ENCODE measurements around the gene PXYLP1.

PXYLP1 gene

GRCh38 chr3:141212101-141212500 lies 19.5 kb upstream of the PXYLP1 start:
- H3K27ac ChIP-seq (ENCODE audit: low read depth, low read length): no peak overlapping the region
- H3K27me3 ChIP-seq (ENCODE audit: control insufficient read depth, insufficient read depth, low read length): no peaks in the 10 kb centered on the region
- H3K9ac ChIP-seq (ENCODE audit: low read depth, low read length): no peak overlapping the region
- H3K36me3 ChIP-seq (ENCODE audit: control insufficient read depth, insufficient read depth, low read length): no peaks in the 10 kb centered on the region
- H3K4me3 ChIP-seq (ENCODE audit: low read depth, low read length): no peak overlapping the region
- H3K4me1 ChIP-seq (ENCODE audit: control insufficient read depth, insufficient read depth, low read length): peaks cover 5% of the 10 kb centered on the region; the same call in 1 of the 2 replicates
- no peaks in the 10 kb centered on the region for H3K9me3 ChIP-seq (ENCODE audit: control insufficient read depth, insufficient read depth, low read length)

- Histone ChIP-seq H3K4me1 (ENCODE audit: control insufficient read depth, insufficient read depth, low read length) (peaks cover 5% of the 10 kb centered on the region; the same call in 1 of the 2 replicates), H3K27me3 (ENCODE audit: control insufficient read depth, insufficient read depth, low read length) (no peaks in the 10 kb centered on the region), H3K9me3 (ENCODE audit: control insufficient read depth, insufficient read depth, low read length) (no peaks in the 10 kb centered on the region), H3K9ac (ENCODE audit: low read depth, low read length) (no peak overlapping the region), H3K4me3 (ENCODE audit: low read depth, low read length) (no peak overlapping the region), H3K27ac (ENCODE audit: low read depth, low read length) (no peak overlapping the region), H3K36me3 (ENCODE audit: control insufficient read depth, insufficient read depth, low read length) (no peaks in the 10 kb centered on the region)
Observed at GRCh38 chr3:141212555-141212954, 19.1 kb upstream of the PXYLP1 start.

- Histone ChIP-seq H3K4me3 (ENCODE audit: low read depth, low read length) (no peak overlapping the region), H3K9ac (ENCODE audit: low read depth, low read length) (no peak overlapping the region), H3K36me3 (ENCODE audit: control insufficient read depth, insufficient read depth, low read length) (no peaks in the 10 kb centered on the region), H3K27me3 (ENCODE audit: control insufficient read depth, insufficient read depth, low read length) (no peaks in the 10 kb centered on the region), H3K4me1 (ENCODE audit: control insufficient read depth, insufficient read depth, low read length) (peaks cover 5% of the 10 kb centered on the region; the same call in 1 of the 2 replicates), H3K27ac (ENCODE audit: low read depth, low read length) (no peak overlapping the region), H3K9me3 (ENCODE audit: control insufficient read depth, insufficient read depth, low read length) (no peaks in the 10 kb centered on the region)
Observed at GRCh38 chr3:141216975-141217374, 14.7 kb upstream of the PXYLP1 start.

GRCh38 chr3:141217389-141217788 lies 14.2 kb upstream of the PXYLP1 start:
- H3K9ac ChIP-seq (ENCODE audit: low read depth, low read length): no peak overlapping the region
- H3K4me3 ChIP-seq (ENCODE audit: low read depth, low read length): no peak overlapping the region
- no peaks in the 10 kb centered on the region for H3K9me3 ChIP-seq (ENCODE audit: control insufficient read depth, insufficient read depth, low read length)
- peaks cover 2% of the 10 kb centered on the region; the same call in 1 of the 2 replicates for H3K4me1 ChIP-seq (ENCODE audit: control insufficient read depth, insufficient read depth, low read length)
- H3K27me3 ChIP-seq (ENCODE audit: control insufficient read depth, insufficient read depth, low read length): no peaks in the 10 kb centered on the region
- no peak overlapping the region for H3K27ac ChIP-seq (ENCODE audit: low read depth, low read length)
- no peaks in the 10 kb centered on the region for H3K36me3 ChIP-seq (ENCODE audit: control insufficient read depth, insufficient read depth, low read length)

- H3K4me1 ChIP-seq (ENCODE audit: control insufficient read depth, insufficient read depth, low read length): no peaks in the 10 kb centered on the region
- H3K27ac ChIP-seq (ENCODE audit: low read depth, low read length): no peak overlapping the region
- H3K36me3 ChIP-seq (ENCODE audit: control insufficient read depth, insufficient read depth, low read length): no peaks in the 10 kb centered on the region
- no peak overlapping the region for H3K4me3 ChIP-seq (ENCODE audit: low read depth, low read length)
- no peaks in the 10 kb centered on the region for H3K27me3 ChIP-seq (ENCODE audit: control insufficient read depth, insufficient read depth, low read length)
- H3K9me3 ChIP-seq (ENCODE audit: control insufficient read depth, insufficient read depth, low read length): 0 out of 2 replicates have a peak, but pooled peaks cover 7% of the 10 kb centered on the region
- no peak overlapping the region for H3K9ac ChIP-seq (ENCODE audit: low read depth, low read length)
Observed at GRCh38 chr3:141218162-141218835, 13.3 kb upstream of the PXYLP1 start.

- Histone ChIP-seq H3K27me3 (ENCODE audit: control insufficient read depth, insufficient read depth, low read length) (no peaks in the 10 kb centered on the region), H3K4me3 (ENCODE audit: low read depth, low read length) (no peak overlapping the region), H3K4me1 (ENCODE audit: control insufficient read depth, insufficient read depth, low read length) (no peaks in the 10 kb centered on the region), H3K36me3 (ENCODE audit: control insufficient read depth, insufficient read depth, low read length) (no peaks in the 10 kb centered on the region), H3K9me3 (ENCODE audit: control insufficient read depth, insufficient read depth, low read length) (0 out of 2 replicates have a peak, but pooled peaks cover 10% of the 10 kb centered on the region), H3K27ac (ENCODE audit: low read depth, low read length) (no peak overlapping the region), H3K9ac (ENCODE audit: low read depth, low read length) (no peak overlapping the region)
Observed at GRCh38 chr3:141218926-141219325, 12.7 kb upstream of the PXYLP1 start.

- Histone ChIP-seq H3K36me3 (ENCODE audit: control insufficient read depth, insufficient read depth, low read length) (no peaks in the 10 kb centered on the region), H3K27me3 (ENCODE audit: control insufficient read depth, insufficient read depth, low read length) (no peaks in the 10 kb centered on the region), H3K9me3 (ENCODE audit: control insufficient read depth, insufficient read depth, low read length) (0 out of 2 replicates have a peak, but pooled peaks cover 13% of the 10 kb centered on the region), H3K27ac (ENCODE audit: low read depth, low read length) (no peak overlapping the region), H3K4me3 (ENCODE audit: low read depth, low read length) (no peak overlapping the region), H3K9ac (ENCODE audit: low read depth, low read length) (no peak overlapping the region), H3K4me1 (ENCODE audit: control insufficient read depth, insufficient read depth, low read length) (peaks cover 16% of the 10 kb centered on the region)
Observed at GRCh38 chr3:141223673-141224166, 7.9 kb upstream of the PXYLP1 start.

- H3K27ac ChIP-seq (ENCODE audit: low read depth, low read length): no peak overlapping the region
- H3K9ac ChIP-seq (ENCODE audit: low read depth, low read length): no peak overlapping the region
- no peaks in the 10 kb centered on the region for H3K36me3 ChIP-seq (ENCODE audit: control insufficient read depth, insufficient read depth, low read length)
- H3K4me3 ChIP-seq (ENCODE audit: low read depth, low read length): no peak overlapping the region
- peaks cover 32% of the 10 kb centered on the region for H3K4me1 ChIP-seq (ENCODE audit: control insufficient read depth, insufficient read depth, low read length)
- 0 out of 2 replicates have a peak, but pooled peaks cover 13% of the 10 kb centered on the region for H3K9me3 ChIP-seq (ENCODE audit: control insufficient read depth, insufficient read depth, low read length)
- H3K27me3 ChIP-seq (ENCODE audit: control insufficient read depth, insufficient read depth, low read length): peaks cover 14% of the 10 kb centered on the region
Observed at GRCh38 chr3:141225939-141226338, 5.7 kb upstream of the PXYLP1 start.

- Histone ChIP-seq H3K36me3 (ENCODE audit: control insufficient read depth, insufficient read depth, low read length) (no peaks in the 10 kb centered on the region), H3K27ac (ENCODE audit: low read depth, low read length) (no peak overlapping the region), H3K27me3 (ENCODE audit: control insufficient read depth, insufficient read depth, low read length) (peaks cover 15% of the 10 kb centered on the region), H3K9me3 (ENCODE audit: control insufficient read depth, insufficient read depth, low read length) (0 out of 2 replicates have a peak, but pooled peaks cover 13% of the 10 kb centered on the region), H3K9ac (ENCODE audit: low read depth, low read length) (no peak overlapping the region), H3K4me3 (ENCODE audit: low read depth, low read length) (no peak overlapping the region), H3K4me1 (ENCODE audit: control insufficient read depth, insufficient read depth, low read length) (peaks cover 32% of the 10 kb centered on the region)
Observed at GRCh38 chr3:141227216-141227615, 4.4 kb upstream of the PXYLP1 start.

GRCh38 chr3:141227752-141228151 lies 3.9 kb upstream of the PXYLP1 start:
- 0 out of 2 replicates have a peak, but pooled peaks cover 11% of the 10 kb centered on the region for H3K9me3 ChIP-seq (ENCODE audit: control insufficient read depth, insufficient read depth, low read length)
- no peak overlapping the region for H3K9ac ChIP-seq (ENCODE audit: low read depth, low read length)
- peaks cover 32% of the 10 kb centered on the region for H3K4me1 ChIP-seq (ENCODE audit: control insufficient read depth, insufficient read depth, low read length)
- no peaks in the 10 kb centered on the region for H3K36me3 ChIP-seq (ENCODE audit: control insufficient read depth, insufficient read depth, low read length)
- H3K4me3 ChIP-seq (ENCODE audit: low read depth, low read length): no peak overlapping the region
- H3K27me3 ChIP-seq (ENCODE audit: control insufficient read depth, insufficient read depth, low read length): peaks cover 19% of the 10 kb centered on the region
- H3K27ac ChIP-seq (ENCODE audit: low read depth, low read length): no peak overlapping the region

- Histone ChIP-seq H3K27ac (ENCODE audit: low read depth, low read length) (no peak overlapping the region), H3K27me3 (ENCODE audit: control insufficient read depth, insufficient read depth, low read length) (peaks cover 24% of the 10 kb centered on the region), H3K9ac (ENCODE audit: low read depth, low read length) (no peak overlapping the region), H3K4me1 (ENCODE audit: control insufficient read depth, insufficient read depth, low read length) (peaks cover 32% of the 10 kb centered on the region), H3K36me3 (ENCODE audit: control insufficient read depth, insufficient read depth, low read length) (no peaks in the 10 kb centered on the region), H3K4me3 (ENCODE audit: low read depth, low read length) (no peak overlapping the region), H3K9me3 (ENCODE audit: control insufficient read depth, insufficient read depth, low read length) (0 out of 2 replicates have a peak, but pooled peaks cover 5% of the 10 kb centered on the region)
Observed at GRCh38 chr3:141228395-141228794, 3.2 kb upstream of the PXYLP1 start.
